KMS-11 (cell line): ENCODE results near the gene EP400.

Experiments
- H2AFZ ChIP-seq: fragments of 200-600 bp; sonication (generic); 2 replicates; pipeline ENCODE4 v1.6.1; 2016; ENCODE audit warnings: antibody characterized with exemption, mixed run types, low read depth
- H3K27ac ChIP-seq: fragments of 200-600 bp; sonication (generic); 2 replicates; pipeline ENCODE4 v1.6.1; 2016; ENCODE audit warnings: mild to moderate bottlenecking, mixed run types
- H3K27me3 ChIP-seq: fragments of 200-600 bp; sonication (generic); 2 replicates; pipeline ENCODE4 v1.6.1; 2017; ENCODE audit warnings: mild to moderate bottlenecking, low read depth, mixed run types, moderate library complexity; ENCODE audit not compliant: insufficient read depth
- H3K36me3 ChIP-seq: fragments of 200-600 bp; sonication (generic); 2 replicates; pipeline ENCODE4 v1.6.1; 2017; ENCODE audit warnings: mild to moderate bottlenecking, mixed run types; ENCODE audit not compliant: insufficient read depth
- H3K4me1 ChIP-seq: fragments of 200-600 bp; sonication (generic); 2 replicates; pipeline ENCODE4 v1.6.1; 2016; ENCODE audit warnings: mild to moderate bottlenecking, low read depth, mixed run types; ENCODE audit not compliant: poor library complexity, severe bottlenecking
- H3K4me2 ChIP-seq: fragments of 200-600 bp; sonication (generic); 2 replicates; pipeline ENCODE4 v1.7.0; 2016; ENCODE audit warnings: mild to moderate bottlenecking, mixed run types
- H3K4me3 ChIP-seq: fragments of 200-600 bp; sonication (generic); IDR thresholded peaks from 2 replicates; pipeline ENCODE4 v1.6.1; 2017; ENCODE audit warnings: low read depth, low read length, mixed read lengths; ENCODE audit not compliant: insufficient read depth
- H3K79me2 ChIP-seq: fragments of 200-600 bp; sonication (generic); 2 replicates; pipeline ENCODE4 v1.6.1; 2016; ENCODE audit warnings: low read depth, mixed run types; ENCODE audit not compliant: insufficient read depth
- H3K9ac ChIP-seq: fragments of 200-600 bp; sonication (generic); 2 replicates; pipeline ENCODE4 v1.6.1; 2016; ENCODE audit warnings: mild to moderate bottlenecking, mixed run types
- H4K20me1 ChIP-seq: fragments of 200-600 bp; sonication (generic); 2 replicates; pipeline ENCODE4 v1.6.1; 2016; ENCODE audit warnings: mild to moderate bottlenecking, mixed run types; ENCODE audit not compliant: insufficient read depth
- TF ChIP-seq, protein P1 (sequence below): fragments of 200-600 bp; sonication (generic); conservative IDR thresholded peaks from 2 replicates; pipeline ENCODE4 v1.6.1; 2017; ENCODE audit warnings: low read depth, mild to moderate bottlenecking, antibody characterized with exemption, low read length, moderate library complexity, mixed read lengths

The EP400 gene

DNA sequence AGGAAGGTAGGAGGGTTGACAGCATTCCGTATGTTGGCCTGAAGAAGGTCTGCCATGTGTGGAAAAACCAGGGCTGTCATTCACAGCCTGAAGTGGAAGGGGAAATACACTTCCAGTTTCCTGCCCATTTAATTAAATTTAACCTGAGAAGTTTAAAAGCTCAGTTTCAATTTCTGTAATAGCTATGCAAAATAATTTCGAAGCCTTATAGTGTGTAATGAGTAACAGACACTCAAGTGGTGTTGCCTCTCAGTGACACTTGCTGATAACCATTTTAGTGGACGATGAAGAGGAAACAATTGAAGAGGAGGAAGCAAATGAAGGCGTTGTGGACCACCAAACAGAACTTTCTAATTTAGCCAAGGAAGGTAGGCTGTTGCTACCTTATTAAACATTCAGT is 44.8 kb downstream of the EP400 start:
- no peaks in the 10 kb centered on the region for H3K79me2 ChIP-seq
- no peak overlapping the region for H2AFZ ChIP-seq
- H3K9ac ChIP-seq, result no peak overlapping the region
- no peak overlapping the region for H3K27ac ChIP-seq
- H3K4me3 ChIP-seq, result no peak overlapping the region
- TF ChIP-seq, protein P1, sequence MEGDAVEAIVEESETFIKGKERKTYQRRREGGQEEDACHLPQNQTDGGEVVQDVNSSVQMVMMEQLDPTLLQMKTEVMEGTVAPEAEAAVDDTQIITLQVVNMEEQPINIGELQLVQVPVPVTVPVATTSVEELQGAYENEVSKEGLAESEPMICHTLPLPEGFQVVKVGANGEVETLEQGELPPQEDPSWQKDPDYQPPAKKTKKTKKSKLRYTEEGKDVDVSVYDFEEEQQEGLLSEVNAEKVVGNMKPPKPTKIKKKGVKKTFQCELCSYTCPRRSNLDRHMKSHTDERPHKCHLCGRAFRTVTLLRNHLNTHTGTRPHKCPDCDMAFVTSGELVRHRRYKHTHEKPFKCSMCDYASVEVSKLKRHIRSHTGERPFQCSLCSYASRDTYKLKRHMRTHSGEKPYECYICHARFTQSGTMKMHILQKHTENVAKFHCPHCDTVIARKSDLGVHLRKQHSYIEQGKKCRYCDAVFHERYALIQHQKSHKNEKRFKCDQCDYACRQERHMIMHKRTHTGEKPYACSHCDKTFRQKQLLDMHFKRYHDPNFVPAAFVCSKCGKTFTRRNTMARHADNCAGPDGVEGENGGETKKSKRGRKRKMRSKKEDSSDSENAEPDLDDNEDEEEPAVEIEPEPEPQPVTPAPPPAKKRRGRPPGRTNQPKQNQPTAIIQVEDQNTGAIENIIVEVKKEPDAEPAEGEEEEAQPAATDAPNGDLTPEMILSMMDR, result no peak
- H3K4me2 ChIP-seq, result no peak overlapping the region
- no peaks in the 10 kb centered on the region for H3K4me1 ChIP-seq
- no peaks in the 10 kb centered on the region for H3K36me3 ChIP-seq
- H4K20me1 ChIP-seq, result no peaks in the 10 kb centered on the region
- H3K27me3 ChIP-seq, result no peaks in the 10 kb centered on the region

DNA sequence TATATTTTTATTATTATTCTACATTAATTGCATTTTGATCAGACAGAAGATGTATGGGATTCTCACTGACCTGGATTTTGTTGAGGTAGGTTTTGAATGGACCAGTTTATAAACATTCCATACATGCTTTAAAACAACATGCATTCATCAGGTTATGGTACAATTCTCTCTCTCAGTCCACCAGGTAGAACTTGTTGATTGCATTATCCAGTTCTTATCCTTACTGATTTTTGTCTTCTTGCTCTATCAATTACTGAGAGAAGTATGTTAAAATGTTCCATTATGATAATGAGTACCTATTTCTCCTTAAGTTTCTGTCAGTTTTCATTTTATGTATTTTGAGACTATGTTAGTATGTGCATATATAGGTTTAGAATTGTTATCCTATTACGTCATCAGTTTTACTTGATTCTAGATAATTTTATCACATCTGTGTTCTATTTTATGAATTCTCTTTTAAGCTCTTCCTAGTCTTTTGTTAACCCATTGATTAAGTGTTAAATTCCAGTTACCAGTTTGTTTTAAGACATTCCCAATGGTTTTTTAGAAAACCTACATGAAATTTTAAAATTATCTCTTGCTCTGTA is 50.6 kb downstream of the EP400 start:
- H2AFZ ChIP-seq, result no peak overlapping the region
- no peaks in the 10 kb centered on the region for H3K79me2 ChIP-seq
- H4K20me1 ChIP-seq, result no peaks in the 10 kb centered on the region
- no peaks in the 10 kb centered on the region for H3K36me3 ChIP-seq
- TF ChIP-seq, protein P1, result no peak
- H3K27me3 ChIP-seq, result no peaks in the 10 kb centered on the region
- H3K4me2 ChIP-seq, result no peak overlapping the region
- no peak overlapping the region for H3K9ac ChIP-seq
- H3K27ac ChIP-seq, result no peak overlapping the region
- H3K4me1 ChIP-seq, result no peaks in the 10 kb centered on the region
- H3K4me3 ChIP-seq, result no peak overlapping the region

DNA sequence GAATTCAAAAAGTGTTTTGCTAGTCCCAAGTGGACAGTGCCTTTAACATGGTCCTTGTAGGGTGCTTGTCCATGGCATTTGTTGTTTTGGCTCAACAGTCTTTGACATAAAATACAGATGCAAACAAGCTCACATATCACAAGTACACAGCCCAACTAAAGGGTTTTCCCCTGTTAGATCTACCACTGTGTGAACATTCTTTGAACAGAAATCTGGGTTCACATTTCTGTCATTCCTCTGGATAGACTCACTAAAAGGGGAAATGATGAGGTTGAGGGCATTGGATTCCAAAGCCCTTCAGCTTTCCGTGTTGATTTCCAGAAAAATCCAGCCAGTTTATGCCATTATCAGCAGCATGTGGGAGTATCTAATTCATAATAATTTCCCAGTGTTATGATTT is 54.1 kb downstream of the EP400 start:
- H3K27ac ChIP-seq, result no peak overlapping the region
- no peaks in the 10 kb centered on the region for H3K36me3 ChIP-seq
- no peak overlapping the region for H3K4me2 ChIP-seq

DNA sequence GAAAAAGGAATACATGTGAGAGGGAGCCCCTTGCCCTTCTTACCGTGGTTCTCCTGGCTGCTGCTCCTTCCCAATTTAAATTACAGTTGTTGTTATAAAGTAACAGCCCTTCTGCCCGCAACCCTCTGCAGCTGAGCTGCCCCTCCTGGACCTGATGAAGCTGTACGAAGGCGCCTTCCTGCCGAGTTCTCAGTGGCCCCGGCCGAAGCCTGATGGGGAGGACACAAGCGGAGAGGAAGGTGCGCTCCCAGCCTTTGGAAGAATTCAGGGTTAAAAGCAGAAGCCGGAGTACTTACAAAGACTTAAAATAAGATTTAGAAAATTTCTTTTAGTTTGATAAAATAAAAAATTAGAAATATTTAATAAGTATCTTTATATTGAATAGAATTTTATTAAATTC is 55.2 kb downstream of the EP400 start:
- Histone ChIP-seq H3K4me1 (peaks cover 17% of the 10 kb centered on the region), H4K20me1 (no peaks in the 10 kb centered on the region), H3K9ac (no peak overlapping the region), H3K4me3 (no peak overlapping the region), H3K27me3 (no peaks in the 10 kb centered on the region), H3K79me2 (no peaks in the 10 kb centered on the region), H3K27ac (no peak overlapping the region), H3K36me3 (no peaks in the 10 kb centered on the region), H3K4me2 (no peak overlapping the region), H2AFZ (no peak overlapping the region)
- TF ChIP-seq, protein P1, result no peak

More for the DNA sequence above, 54.1 kb downstream of the EP400 start:
- Histone ChIP-seq H3K9ac (no peak overlapping the region), H3K4me3 (no peak overlapping the region), H3K4me1 (peaks cover 8% of the 10 kb centered on the region), H4K20me1 (no peaks in the 10 kb centered on the region), H2AFZ (no peak overlapping the region), H3K27me3 (no peaks in the 10 kb centered on the region), H3K79me2 (no peaks in the 10 kb centered on the region)
- TF ChIP-seq, protein P1, result no peak
